Endothelial cell of umbilical vein (primary cell): ENCODE results near the gene FCGR3A. TPM values are rescaled to one million over a fixed set of nuclear protein-coding genes. Genes with fewer than 3 reads are reported as not detected.

Experiments
- BruUV-seq: library from RNA; stranded (reverse); fragments of 400-500 nt; replicated peaks from 2 replicates; lab custom pipeline; 2021; lab: Mats Ljungman, UMichigan
- CTCF ChIA-PET: fragments of 300-600, 350-600 bp; sonication (Branson Sonifier 250); formaldehyde crosslinking; loops from one replicate; lab custom pipeline; 2021; ENCODE audit warnings: antibody characterized with exemption, inconsistent platforms; lab: Charles Lee
- POLR2A ChIA-PET: fragments of 300-600, 350-600 bp; sonication (Branson Sonifier 250); formaldehyde crosslinking; loops from one replicate; lab custom pipeline; 2021; ENCODE audit warnings: antibody characterized with exemption, inconsistent platforms; lab: Charles Lee
- DNase-seq: peaks from one replicate; pipeline ENCODE4 v3.0.0-alpha.2; 2011; ENCODE audit warnings: low read depth, low spot score
- FAIRE-seq: peaks from 2 replicates; lab custom pipeline; 2011; peaks lifted over from hg19 to GRCh38; lab: Jason Lieb, UNC
- H2AFZ ChIP-seq: 2 replicates; pipeline ENCODE4 v1.6.0; 2012; ENCODE audit warnings: low read depth, low read length, control low read depth, inconsistent platforms
- H3K27ac ChIP-seq: 2 replicates; pipeline ENCODE4 v1.5.1; 2011; ENCODE audit warnings: low read depth, mild to moderate bottlenecking, control low read depth, low read length, moderate library complexity; ENCODE audit not compliant: insufficient read depth
- H3K27me3 ChIP-seq, 2 experiments: 2 replicates each; pipeline versions ENCODE4 v1.6.0 to v1.6.1; 2011; ENCODE audit warnings: low read length in 2 of 2, mixed read lengths in 1 of 2; ENCODE audit not compliant: control insufficient read depth in 2 of 2, insufficient read depth in 2 of 2
- H3K36me3 ChIP-seq, 2 experiments: 2 replicates in 1 of 2; 3 replicates in 1 of 2; pipeline ENCODE4 v1.5.1; 2011; ENCODE audit warnings: low read length in 2 of 2, mild to moderate bottlenecking in 1 of 2, moderate library complexity in 1 of 2; ENCODE audit not compliant: control insufficient read depth in 2 of 2, insufficient read depth in 2 of 2; ENCODE audit errors: extremely low read depth in 1 of 2
- H3K4me1 ChIP-seq: 3 replicates; pipeline ENCODE4 v1.5.1; 2011; ENCODE audit warnings: mild to moderate bottlenecking, low read length; ENCODE audit not compliant: control insufficient read depth, insufficient read depth; ENCODE audit errors: extremely low read depth
- H3K4me2 ChIP-seq: 2 replicates; pipeline ENCODE4 v1.6.1; 2011; ENCODE audit warnings: low read length, control low read depth, mixed read lengths; ENCODE audit not compliant: insufficient read depth
- H3K4me3 ChIP-seq, 3 experiments: fragments of 200-600 bp in 1 of 3; sonication (generic), shearing (Covaris generic) in 1 of 3; replicated peaks in 1 of 3; 2 replicates each; pipeline ENCODE4 v1.5.1; 2011 to 2016; ENCODE audit warnings: control low read depth in 3 of 3, low read length in 3 of 3, mild to moderate bottlenecking in 2 of 3, inconsistent platforms in 1 of 3, low read depth in 1 of 3, moderate library complexity in 1 of 3; ENCODE audit not compliant: insufficient read depth in 1 of 3
- H3K79me2 ChIP-seq: 2 replicates; pipeline ENCODE4 v1.6.0; 2012; ENCODE audit warnings: low read length, inconsistent platforms; ENCODE audit not compliant: control insufficient read depth, insufficient read depth
- H3K9ac ChIP-seq: replicated peaks from 2 replicates; pipeline ENCODE3; 2011; ENCODE audit warnings: low read length, control low read depth; ENCODE audit not compliant: insufficient read depth; ENCODE audit errors: extremely low read depth
- H3K9me1 ChIP-seq: replicated peaks from 3 replicates; pipeline ENCODE4 v1.6.0; 2011; ENCODE audit warnings: mild to moderate bottlenecking, low read length; ENCODE audit not compliant: control insufficient read depth, insufficient read depth; ENCODE audit errors: extremely low read depth
- H3K9me3 ChIP-seq: replicated peaks from 2 replicates; pipeline ENCODE4 v1.5.1; 2012; ENCODE audit warnings: low read length, inconsistent platforms; ENCODE audit not compliant: control insufficient read depth, insufficient read depth
- H4K20me1 ChIP-seq: replicated peaks from 2 replicates; pipeline ENCODE3; 2011; ENCODE audit warnings: mild to moderate bottlenecking, low read length; ENCODE audit not compliant: control insufficient read depth, insufficient read depth; ENCODE audit errors: extremely low read depth
- MYC ChIP-seq: IDR thresholded peaks from one replicate; pipeline ENCODE4 v1.6.1; 2011; ENCODE audit warnings: mild to moderate bottlenecking, low read depth, low read length
- dilution Hi-C: fragments of 300-500 bp; cut with MboI; formaldehyde crosslinking; loops from one replicate; pipeline ENCODE4 v1.15.0; 2019; ENCODE audit warnings: low sequenced_read_pairs; ENCODE audit not compliant: extremely low pct_ligation_motif_present
- intact Hi-C: fragments of 100-400 bp; cut with micrococcal nuclease; formaldehyde crosslinking; loops from one replicate; pipeline ENCODE4 v1.10.0; 2022
- polyA plus RNA-seq, 4 experiments: library from polyadenylated mRNA; depleted of rRNA in 3 of 4; stranded (reverse) in 3 of 4; unstranded in 1 of 4; fragments of >200 nt; gene quantifications; 2 replicates each; pipeline versions ENCODE4 v1.2.1 to v1.2.3, GENCODE V29; 2011 to 2012; ENCODE audit warnings: missing spikeins in 1 of 4
- total RNA-seq: library from RNA; stranded (reverse); gene quantifications from 2 replicates; pipeline ENCODE4 v1.2.3, GENCODE V29; 2021
- TF ChIP-seq, protein P1 (sequence below): IDR thresholded peaks from 2 replicates; pipeline ENCODE4 v1.6.1; 2011; ENCODE audit not compliant: insufficient read depth, insufficient read length
- TF ChIP-seq, protein P2 (sequence below), 2 donors: IDR thresholded peaks; 1 replicate in 1 of 2; 2 replicates in 1 of 2; pipeline ENCODE4 v1.5.1; 2011; ENCODE audit warnings: low read length in 2 of 2, mild to moderate bottlenecking in 2 of 2, moderate library complexity in 2 of 2, control low read depth in 1 of 2, inconsistent platforms in 1 of 2, low read depth in 1 of 2; ENCODE audit not compliant: insufficient read depth in 1 of 2; ENCODE audit errors: extremely low read depth in 1 of 2

Gene FCGR3A
- total and polyA plus RNA-seq, 2 donors (not counting 3 experiments of a cell fraction or from before 2014, with no cell fraction given): not detected

DNA sequence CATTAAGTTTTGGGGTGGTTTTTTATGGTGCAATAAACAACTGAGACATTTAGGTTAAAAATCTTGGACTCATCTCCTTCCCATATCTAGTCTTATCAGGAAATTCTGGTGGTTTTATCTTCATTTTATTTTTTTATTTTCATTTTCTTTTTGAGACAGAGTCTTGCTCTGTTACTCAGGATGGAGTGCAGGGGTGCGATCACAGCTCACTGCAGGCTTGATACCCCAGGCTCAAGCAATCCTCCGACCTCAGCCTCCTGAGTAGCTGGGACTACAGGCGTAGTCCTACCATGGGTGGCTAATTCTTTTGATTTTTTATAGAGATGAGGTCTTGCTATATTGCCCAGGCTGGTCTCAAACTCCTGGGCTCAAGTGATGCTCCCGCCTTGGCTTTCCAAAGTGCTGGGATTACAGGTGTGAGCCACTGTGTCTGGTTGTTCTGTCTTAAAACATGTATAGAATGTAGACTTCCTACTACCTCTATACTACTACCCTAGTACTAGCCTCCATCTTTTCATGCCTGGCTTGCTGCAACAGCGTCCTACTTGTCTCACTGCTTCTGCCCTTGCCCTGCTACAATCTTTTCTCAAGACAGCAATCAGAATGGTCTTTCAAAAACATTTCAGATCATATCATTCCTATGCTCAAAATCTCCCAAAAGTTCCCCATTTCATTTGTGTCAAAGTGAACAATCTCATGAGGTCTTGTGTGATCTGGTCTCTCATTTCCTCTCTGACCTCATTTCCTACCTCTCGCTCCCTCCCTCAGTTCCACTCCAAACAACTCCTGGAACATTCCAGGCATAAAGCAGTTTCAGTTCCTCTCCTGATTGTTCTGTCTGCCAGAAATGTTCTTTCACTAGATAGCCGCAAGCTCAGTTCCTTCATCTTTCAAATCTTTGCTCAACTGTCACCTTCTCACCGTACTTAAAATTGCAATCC is 50.2 kb downstream of the FCGR3A start:
- CTCF ChIA-PET: interaction anchor here (1.0 to 3.2 kb wide), 3 partner anchors 11 to 538 kb away, joined by 3 to 23 read pairs (median 7); no protein-coding TSS in a partner anchor
- DNase-seq: peak; percentile 35

More for the DNA sequence above, 50.2 kb downstream of the FCGR3A start:
- H3K27me3 ChIP-seq: peaks cover 2 to 4% of the 10 kb centered on the region in 2 experiments
- peak overlapping the region; percentile 1 for H3K27ac ChIP-seq
- dilution Hi-C loops: no loop called here
- peaks cover 12% of the 10 kb centered on the region for H3K4me1 ChIP-seq
- H3K4me3 ChIP-seq: no peak overlapping the region
- H3K79me2 ChIP-seq: no peaks in the 10 kb centered on the region
- POLR2A ChIA-PET: no interaction called here
- FAIRE-seq: peak; percentile 84
- H3K9me1 ChIP-seq: no peaks in the 10 kb centered on the region
- H2AFZ ChIP-seq: peak overlapping the region; percentile 58
- H3K4me2 ChIP-seq: peak overlapping the region; percentile 7
- intact Hi-C loops: no loop called here
- TF ChIP-seq, protein P1, sequence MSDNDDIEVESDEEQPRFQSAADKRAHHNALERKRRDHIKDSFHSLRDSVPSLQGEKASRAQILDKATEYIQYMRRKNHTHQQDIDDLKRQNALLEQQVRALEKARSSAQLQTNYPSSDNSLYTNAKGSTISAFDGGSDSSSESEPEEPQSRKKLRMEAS: no peak
- TF ChIP-seq MYC: no peak
- TF ChIP-seq, protein P2, sequence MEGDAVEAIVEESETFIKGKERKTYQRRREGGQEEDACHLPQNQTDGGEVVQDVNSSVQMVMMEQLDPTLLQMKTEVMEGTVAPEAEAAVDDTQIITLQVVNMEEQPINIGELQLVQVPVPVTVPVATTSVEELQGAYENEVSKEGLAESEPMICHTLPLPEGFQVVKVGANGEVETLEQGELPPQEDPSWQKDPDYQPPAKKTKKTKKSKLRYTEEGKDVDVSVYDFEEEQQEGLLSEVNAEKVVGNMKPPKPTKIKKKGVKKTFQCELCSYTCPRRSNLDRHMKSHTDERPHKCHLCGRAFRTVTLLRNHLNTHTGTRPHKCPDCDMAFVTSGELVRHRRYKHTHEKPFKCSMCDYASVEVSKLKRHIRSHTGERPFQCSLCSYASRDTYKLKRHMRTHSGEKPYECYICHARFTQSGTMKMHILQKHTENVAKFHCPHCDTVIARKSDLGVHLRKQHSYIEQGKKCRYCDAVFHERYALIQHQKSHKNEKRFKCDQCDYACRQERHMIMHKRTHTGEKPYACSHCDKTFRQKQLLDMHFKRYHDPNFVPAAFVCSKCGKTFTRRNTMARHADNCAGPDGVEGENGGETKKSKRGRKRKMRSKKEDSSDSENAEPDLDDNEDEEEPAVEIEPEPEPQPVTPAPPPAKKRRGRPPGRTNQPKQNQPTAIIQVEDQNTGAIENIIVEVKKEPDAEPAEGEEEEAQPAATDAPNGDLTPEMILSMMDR (IDR thresholded peaks at IDR 0.05; ENCODE audit: extremely low read depth in 1 of 2, insufficient read depth in 1 of 2, low read depth in 1 of 2, low read length in 2 of 2): no peak
- no peak overlapping the region for H3K9ac ChIP-seq
- BruUV-seq: no TSS peak
- no peaks in the 10 kb centered on the region for H3K9me3 ChIP-seq
- no peaks in the 10 kb centered on the region for H4K20me1 ChIP-seq
- H3K36me3 ChIP-seq: no peaks in the 10 kb centered on the region
